LNCaP clone FGC (cell line): ENCODE results near the gene SLC35G2.

Experiments used
- DNase-seq: peaks from one replicate; pipeline ENCODE4 v3.0.0-alpha.2; 2011; ENCODE audit warnings: low read depth
- H3K4me3 ChIP-seq: 2 replicates; pipeline ENCODE4 v1.5.1; 2011; ENCODE audit warnings: mild to moderate bottlenecking, low read depth, low read length, control low read depth
- CTCF ChIP-seq: IDR thresholded peaks from 2 replicates; pipeline ENCODE4 v1.5.1; 2012; ENCODE audit warnings: mild to moderate bottlenecking; ENCODE audit not compliant: control insufficient read depth, insufficient read depth; ENCODE audit errors: extremely low read depth

The SLC35G2 gene

DNA sequence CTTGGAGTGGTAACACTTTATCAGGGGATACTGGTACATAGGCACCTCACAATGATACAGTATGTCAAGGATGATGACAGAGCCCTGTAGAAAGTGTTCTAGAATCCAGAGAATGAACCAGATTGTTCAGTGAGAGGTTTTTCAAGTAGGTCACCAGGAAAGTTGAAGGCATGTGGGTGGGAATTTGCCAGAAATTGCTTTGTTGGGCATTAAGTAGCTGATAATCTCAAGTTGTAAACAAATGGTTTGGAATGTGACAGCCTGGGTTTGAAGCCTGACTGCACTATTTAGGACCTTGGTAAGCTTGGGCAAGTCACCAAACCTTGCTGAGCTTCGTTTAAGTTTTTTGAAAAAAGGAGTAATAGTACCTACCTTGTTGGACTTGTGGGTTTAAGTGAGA, 12.5 kb downstream of the SLC35G2 start:
- DNase-seq = no peak
- H3K4me3 ChIP-seq = no peak overlapping the region
- no peak for TF ChIP-seq CTCF

DNA sequence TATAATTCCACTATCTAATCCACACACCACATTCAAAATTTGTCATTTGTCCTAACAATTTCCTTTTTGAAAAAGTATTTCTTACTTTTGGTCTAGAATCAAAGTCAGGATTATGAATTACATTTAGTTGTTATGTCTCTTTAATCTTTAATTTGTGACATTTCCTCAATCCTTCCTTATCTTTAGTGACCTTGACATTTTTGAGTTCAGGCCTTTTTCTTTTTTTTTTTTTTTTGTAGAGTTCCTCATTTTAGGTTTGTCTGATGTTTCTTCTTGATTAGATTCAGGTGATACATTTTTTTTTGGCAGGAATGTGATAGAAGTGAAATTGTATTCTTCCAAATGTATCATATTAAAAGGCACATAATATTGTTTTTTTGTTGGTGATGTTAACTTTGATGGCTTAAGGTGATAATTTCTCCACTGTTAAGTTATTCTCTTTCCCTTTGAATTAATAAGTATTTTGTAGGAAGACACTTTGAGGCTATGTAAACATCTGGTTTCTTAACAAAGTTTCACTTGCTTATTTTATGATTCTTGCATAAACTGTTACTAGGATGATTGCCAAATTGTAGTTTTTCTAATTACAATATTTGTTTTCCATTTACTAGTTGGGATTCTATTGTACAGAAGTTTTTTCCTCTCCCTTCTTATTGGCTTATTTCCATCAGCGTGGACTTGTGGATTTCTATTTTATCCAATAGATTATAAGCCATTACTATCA, 16.3 kb downstream of the SLC35G2 start:
- H3K4me3 ChIP-seq = no peak overlapping the region
- no peak for DNase-seq
- no peak for TF ChIP-seq CTCF

GRCh38 chr3:136835813-136836510, 17.0 kb downstream of the SLC35G2 start:
- H3K4me3 ChIP-seq = no peak overlapping the region
- DNase-seq = no peak
- no peak for TF ChIP-seq CTCF

- DNase-seq = no peak
- no peak overlapping the region for H3K4me3 ChIP-seq
- TF ChIP-seq CTCF = no peak
Observed at GRCh38 chr3:136836511-136837156, 17.7 kb downstream of the SLC35G2 start.

GRCh38 chr3:136838641-136839555, 20.0 kb downstream of the SLC35G2 start:
- no peak for DNase-seq
- no peak overlapping the region for H3K4me3 ChIP-seq
- TF ChIP-seq CTCF = no peak

DNA sequence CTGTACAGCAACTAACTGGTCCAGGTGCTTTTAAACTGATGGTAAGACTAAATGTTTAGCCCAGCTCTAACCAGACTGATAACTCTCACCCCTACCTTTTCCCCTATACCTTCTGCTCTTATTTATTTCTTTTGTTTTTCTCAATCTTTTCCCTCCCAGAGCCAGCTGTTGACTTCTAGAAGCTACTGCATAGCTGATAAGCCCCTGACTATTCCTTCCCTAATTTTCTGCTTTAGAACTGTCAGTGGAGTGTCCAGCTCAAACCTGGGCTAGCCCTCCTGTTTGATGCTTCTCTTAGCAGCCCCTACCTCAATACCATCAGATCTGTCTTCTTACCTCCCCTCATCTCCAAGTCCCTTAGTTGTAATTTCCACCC, 20.6 kb downstream of the SLC35G2 start:
- TF ChIP-seq CTCF = no peak
- DNase-seq = no peak
- no peak overlapping the region for H3K4me3 ChIP-seq
